Epithelial cell of proximal tubule (primary cell): ENCODE results near the gene CTDSP2. TPM values are rescaled to one million over a fixed set of nuclear protein-coding genes. Genes with fewer than 3 reads are reported as not detected.
"Not testable (repeated sequence)": the region's sequence is repeated elsewhere in the genome, so short reads cannot be mapped to it uniquely, and the experiment has no call there.

ENCODE experiments used
- DNase-seq: peaks from one replicate; pipeline ENCODE4 v3.0.0-alpha.2; 2011; ENCODE audit warnings: low read depth
- H3K4me3 ChIP-seq: 2 replicates; pipeline ENCODE4 v1.5.1; 2011; ENCODE audit warnings: low read depth, mild to moderate bottlenecking, low read length
- total RNA-seq: library from RNA; depleted of rRNA; stranded (reverse); fragments of >200 nt; gene quantifications from 2 replicates; pipeline ENCODE4 v1.2.3, GENCODE V29; 2015
- TF ChIP-seq, protein P1 (sequence below): conservative IDR thresholded peaks from 2 replicates; pipeline ENCODE4 v1.5.1; 2012; ENCODE audit warnings: low read depth, mild to moderate bottlenecking, low read length

CTDSP2 gene
- total RNA-seq, 1 donor from 2014 or later, result 53.1 TPM

DNA sequence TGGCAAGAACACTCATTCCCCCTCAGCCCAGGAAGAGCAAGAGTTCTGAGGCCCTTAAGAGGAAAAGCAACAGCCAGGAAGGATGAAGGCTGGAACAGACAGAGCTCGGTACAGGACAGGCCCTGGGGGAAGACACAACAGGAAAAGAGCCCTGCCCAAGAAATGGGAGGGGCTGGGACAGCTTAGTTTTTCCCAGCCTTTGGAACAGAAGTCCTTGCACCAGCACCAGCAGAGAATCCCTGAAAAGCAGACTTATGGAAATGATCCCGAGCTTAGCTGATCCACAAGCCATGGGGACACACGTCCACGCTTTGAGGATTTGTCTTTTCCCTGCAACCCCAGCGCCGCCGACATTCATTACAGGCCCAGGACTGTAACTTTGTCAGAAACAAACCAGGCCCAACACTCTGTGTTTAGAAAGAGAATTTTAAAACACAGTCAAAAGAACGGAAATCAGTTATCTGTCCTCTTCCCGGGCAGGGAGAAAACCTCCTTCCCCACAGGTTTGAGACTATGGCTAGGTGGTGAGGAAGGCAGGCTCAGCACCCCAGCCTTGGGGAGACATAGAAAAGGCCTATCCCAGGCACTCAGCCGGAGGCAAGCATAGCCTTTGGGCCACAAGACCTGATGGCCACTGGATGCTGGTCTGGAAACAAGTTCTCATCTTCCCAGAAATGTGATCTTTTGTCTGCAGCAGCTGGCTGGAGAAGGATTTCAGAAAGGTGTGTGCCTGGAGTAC, 24.0 kb downstream of the CTDSP2 start:
- no peak for DNase-seq
- H3K4me3 ChIP-seq, result no peak overlapping the region
- TF ChIP-seq, protein P1, sequence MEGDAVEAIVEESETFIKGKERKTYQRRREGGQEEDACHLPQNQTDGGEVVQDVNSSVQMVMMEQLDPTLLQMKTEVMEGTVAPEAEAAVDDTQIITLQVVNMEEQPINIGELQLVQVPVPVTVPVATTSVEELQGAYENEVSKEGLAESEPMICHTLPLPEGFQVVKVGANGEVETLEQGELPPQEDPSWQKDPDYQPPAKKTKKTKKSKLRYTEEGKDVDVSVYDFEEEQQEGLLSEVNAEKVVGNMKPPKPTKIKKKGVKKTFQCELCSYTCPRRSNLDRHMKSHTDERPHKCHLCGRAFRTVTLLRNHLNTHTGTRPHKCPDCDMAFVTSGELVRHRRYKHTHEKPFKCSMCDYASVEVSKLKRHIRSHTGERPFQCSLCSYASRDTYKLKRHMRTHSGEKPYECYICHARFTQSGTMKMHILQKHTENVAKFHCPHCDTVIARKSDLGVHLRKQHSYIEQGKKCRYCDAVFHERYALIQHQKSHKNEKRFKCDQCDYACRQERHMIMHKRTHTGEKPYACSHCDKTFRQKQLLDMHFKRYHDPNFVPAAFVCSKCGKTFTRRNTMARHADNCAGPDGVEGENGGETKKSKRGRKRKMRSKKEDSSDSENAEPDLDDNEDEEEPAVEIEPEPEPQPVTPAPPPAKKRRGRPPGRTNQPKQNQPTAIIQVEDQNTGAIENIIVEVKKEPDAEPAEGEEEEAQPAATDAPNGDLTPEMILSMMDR, result no peak

GRCh38 chr12:57821474-57822214, 24.9 kb downstream of the CTDSP2 start:
- no peak for DNase-seq
- TF ChIP-seq, protein P1, result no peak
- H3K4me3 ChIP-seq, result no peak overlapping the region

DNA sequence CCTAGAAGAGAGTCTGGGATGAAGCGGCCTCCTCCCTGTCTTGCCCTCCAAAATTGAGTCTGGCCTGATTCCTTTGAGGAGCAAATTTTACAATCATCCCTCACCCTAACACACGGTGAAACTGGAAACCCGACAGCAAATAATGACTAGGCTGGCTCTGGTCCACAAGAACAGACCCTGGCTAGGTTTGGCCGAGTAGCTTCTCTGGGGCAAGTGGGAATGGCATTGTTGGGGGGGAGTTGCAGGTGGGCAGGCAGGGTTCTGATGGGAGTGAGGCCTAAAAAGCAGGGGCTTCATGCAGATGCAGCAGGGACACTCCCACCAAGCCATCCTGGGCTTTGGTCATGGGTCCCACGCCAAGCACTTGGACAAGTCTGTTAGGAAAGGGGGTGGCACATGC, 25.5 kb downstream of the CTDSP2 start:
- DNase-seq, H3K4me3 ChIP-seq: not testable (repeated sequence)

- not testable (repeated sequence) for DNase-seq, H3K4me3 ChIP-seq
Measured at GRCh38 chr12:57820119-57820518, 26.4 kb downstream of the CTDSP2 start.

GRCh38 chr12:57817990-57818331, 28.6 kb downstream of the CTDSP2 start:
- not testable (repeated sequence) for H3K4me3 ChIP-seq, DNase-seq

GRCh38 chr12:57817261-57817989, 29.1 kb downstream of the CTDSP2 start:
- TF ChIP-seq, protein P1, result no peak
- H3K4me3 ChIP-seq, result no peak overlapping the region
- DNase-seq, result no peak

DNA sequence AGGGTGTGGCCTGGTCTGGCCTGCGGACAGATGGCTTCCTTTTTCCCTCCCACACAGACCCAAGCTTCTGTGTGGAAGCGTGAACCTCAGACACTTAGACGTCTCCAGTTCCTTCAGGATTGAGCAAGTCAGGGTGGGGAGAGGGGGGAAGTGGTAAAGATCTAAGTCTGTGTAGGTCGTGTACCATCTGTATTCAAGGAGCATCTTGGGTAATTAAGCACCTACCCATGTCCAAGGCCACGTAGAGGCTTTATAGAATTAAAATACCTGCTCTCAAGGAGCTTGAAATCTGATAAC, 29.7 kb downstream of the CTDSP2 start:
- H3K4me3 ChIP-seq, result no peak overlapping the region
- DNase-seq, result no peak
- TF ChIP-seq, protein P1, result no peak

DNA sequence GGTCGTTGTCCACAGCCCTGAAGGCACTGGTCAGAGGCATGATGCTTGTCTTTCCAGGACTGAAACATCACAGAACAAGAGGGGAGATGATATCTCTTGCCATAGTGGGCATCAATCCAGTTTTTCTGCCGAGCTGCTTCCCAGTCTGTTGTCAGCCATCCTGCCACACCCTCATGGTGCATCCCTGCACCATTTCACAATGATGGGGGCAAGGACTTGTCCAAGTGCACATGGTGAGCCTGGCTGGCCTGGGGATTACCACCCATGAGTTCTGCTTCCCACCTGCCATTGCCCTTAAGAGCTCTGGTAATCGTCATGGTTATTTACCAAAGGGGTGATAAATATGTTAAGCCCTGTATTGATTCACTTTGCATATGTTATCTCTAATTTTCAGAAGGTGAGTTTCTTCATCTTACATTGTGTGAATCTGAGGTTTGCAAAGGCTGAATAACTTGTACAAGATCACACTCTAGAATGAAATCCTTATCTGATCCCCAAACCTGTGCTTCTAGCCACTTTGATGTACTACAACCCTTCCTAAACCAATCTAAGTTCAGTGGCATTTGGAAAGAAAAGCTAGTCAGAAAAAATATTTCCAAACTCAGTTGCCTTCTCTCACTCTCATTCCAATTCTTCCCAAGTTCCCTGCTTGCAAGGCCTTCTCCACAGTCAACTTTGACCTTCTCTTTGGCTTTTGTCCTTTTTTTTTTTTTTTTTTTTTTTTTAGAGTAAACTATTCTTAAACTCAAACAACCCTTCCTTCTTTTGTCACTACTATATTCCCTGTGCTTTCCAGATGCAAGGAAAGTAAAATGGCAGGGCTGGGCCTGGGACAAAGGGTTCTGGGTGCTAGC, 30.3 kb downstream of the CTDSP2 start:
- no peak for DNase-seq
- H3K4me3 ChIP-seq, result no peak overlapping the region
- TF ChIP-seq, protein P1, result no peak
